NCI-H2196 treated with DMSO at 0.1 percent for 48 hours (cell line): ENCODE results near the gene B4GALT2.

Experiments used
- DNase-seq: peaks from one replicate; lab custom pipeline; 2025; ENCODE audit not compliant: unreplicated experiment; lab: John Stamatoyannopoulos, UW

Gene B4GALT2

GRCh38 chr1:44002165-44002564 lies 23.2 kb downstream of the B4GALT2 start:
- no peak for DNase-seq

- DNase-seq: no peak
Measured at GRCh38 chr1:44002606-44003157, 23.7 kb downstream of the B4GALT2 start.

- DNase-seq: no peak
Measured at GRCh38 chr1:44008259-44008658, 29.2 kb downstream of the B4GALT2 start.

GRCh38 chr1:44010935-44011471 lies 32.0 kb downstream of the B4GALT2 start:
- DNase-seq: no peak

GRCh38 chr1:44012404-44012803 lies 33.4 kb downstream of the B4GALT2 start:
- DNase-seq: no peak

GRCh38 chr1:44012941-44013609 lies 34.1 kb downstream of the B4GALT2 start:
- no peak for DNase-seq

- DNase-seq: no peak
Measured at GRCh38 chr1:44013949-44014348, 34.9 kb downstream of the B4GALT2 start.

- DNase-seq: no peak
Measured at GRCh38 chr1:44014365-44015104, 35.5 kb downstream of the B4GALT2 start.

- DNase-seq: no peak
Measured at GRCh38 chr1:44015206-44015605, 36.2 kb downstream of the B4GALT2 start.

GRCh38 chr1:44016041-44016889 lies 37.3 kb downstream of the B4GALT2 start:
- DNase-seq: no peak

GRCh38 chr1:44016890-44017400 lies 37.9 kb downstream of the B4GALT2 start:
- no peak for DNase-seq

GRCh38 chr1:44019466-44019948 lies 40.5 kb downstream of the B4GALT2 start:
- no peak for DNase-seq

GRCh38 chr1:44020464-44020863 lies 41.5 kb downstream of the B4GALT2 start:
- DNase-seq: no peak

- no peak for DNase-seq
Measured at GRCh38 chr1:44021156-44021555, 42.1 kb downstream of the B4GALT2 start.

GRCh38 chr1:44021581-44022321 lies 42.7 kb downstream of the B4GALT2 start:
- no peak for DNase-seq

- no peak for DNase-seq
Measured at GRCh38 chr1:44024031-44024902, 45.3 kb downstream of the B4GALT2 start.

GRCh38 chr1:44024903-44025525 lies 46.0 kb downstream of the B4GALT2 start:
- no peak for DNase-seq

GRCh38 chr1:44025816-44026215 lies 46.8 kb downstream of the B4GALT2 start:
- DNase-seq: no peak

GRCh38 chr1:44027320-44027719 lies 48.3 kb downstream of the B4GALT2 start:
- no peak for DNase-seq
